Lower leg skin (tissue), 3 donors: ENCODE measurements around the gene SAMSN1.

Experiments
- CTCF ChIP-seq, 3 donors: fragments of 450-650 bp; IDR thresholded peaks; one replicate each; pipeline ENCODE4 v1.5.1; 2016; ENCODE audit warnings: antibody characterized with exemption in 3 of 3, mild to moderate bottlenecking in 3 of 3, moderate library complexity in 2 of 3
- POLR2A ChIP-seq, 2 donors: fragments of 450-650 bp; IDR thresholded peaks; one replicate each; pipeline ENCODE4 v1.6.1; 2016 to 2017; ENCODE audit warnings: antibody characterized with exemption in 2 of 2, mild to moderate bottlenecking in 1 of 2, moderate library complexity in 1 of 2

GRCh38 chr21:14533499-14534428, 12.4 kb downstream of the SAMSN1 start:
- TF ChIP-seq CTCF (IDR thresholded peaks at IDR 0.05) (no peak), POLR2A (IDR thresholded peaks at IDR 0.05) (no peak)
